ENCODE results near the gene CRACDL. TPM values are rescaled to one million over a fixed set of nuclear protein-coding genes. Genes with fewer than 3 reads are reported as not detected.

The CRACDL gene
- total RNA-seq, 2 experiments from 2014 or later: 0.36 to 1.5 TPM

- ATAC-seq (ENCODE audit: poor library complexity) (no peak), DNase-seq (peak in 4 of 14 experiments; percentile 45 to 49 (median 47))
- intact Hi-C loops (cut with DNase I, micrococcal nuclease): loop anchor here in 1 of 2 experiments (2.0 kb wide), 1 partner anchor 120 kb away; no protein-coding TSS in a partner anchor
- Mint-ChIP-seq H3K4me3 (peak overlapping the region; percentile 94), H3K4me1 (ENCODE audit: low read depth) (peaks cover 85% of the 10 kb centered on the region), H3K27ac (peak overlapping the region; percentile 96), H3K36me3 (ENCODE audit: low read depth) (peaks cover 18% of the 10 kb centered on the region), H3K9me3 (no peaks in the 10 kb centered on the region), H3K27me3 (no peaks in the 10 kb centered on the region)
- Histone ChIP-seq H3K36me3 (ENCODE audit: insufficient read depth, low read length) (no peaks in the 10 kb centered on the region), H3K27me3 (ENCODE audit: control insufficient read depth in 1 of 2, insufficient read depth in 2 of 2, low read length in 2 of 2) (no peaks in the 10 kb centered on the region), H3K4me3 (ENCODE audit: low read length) (no peak overlapping the region), H3K27ac (ENCODE audit: low read depth in 1 of 2, low read length in 2 of 2) (peak overlapping the region; percentile 61 to 64), H3K9me3 (ENCODE audit: control insufficient read depth in 1 of 2, insufficient read depth in 1 of 2, low read length in 2 of 2) (no peaks in the 10 kb centered on the region), H3K4me1 (ENCODE audit: insufficient read depth, low read length) (peaks cover 78% of the 10 kb centered on the region)
- CTCF ChIA-PET: interaction anchor here (0.9 to 2.7 kb wide), 4 partner anchors 10 to 119 kb away, joined by 3 to 7 read pairs (median 4); partner anchors contain the start of gene MGAT4A
- TF ChIP-seq, protein P1, sequence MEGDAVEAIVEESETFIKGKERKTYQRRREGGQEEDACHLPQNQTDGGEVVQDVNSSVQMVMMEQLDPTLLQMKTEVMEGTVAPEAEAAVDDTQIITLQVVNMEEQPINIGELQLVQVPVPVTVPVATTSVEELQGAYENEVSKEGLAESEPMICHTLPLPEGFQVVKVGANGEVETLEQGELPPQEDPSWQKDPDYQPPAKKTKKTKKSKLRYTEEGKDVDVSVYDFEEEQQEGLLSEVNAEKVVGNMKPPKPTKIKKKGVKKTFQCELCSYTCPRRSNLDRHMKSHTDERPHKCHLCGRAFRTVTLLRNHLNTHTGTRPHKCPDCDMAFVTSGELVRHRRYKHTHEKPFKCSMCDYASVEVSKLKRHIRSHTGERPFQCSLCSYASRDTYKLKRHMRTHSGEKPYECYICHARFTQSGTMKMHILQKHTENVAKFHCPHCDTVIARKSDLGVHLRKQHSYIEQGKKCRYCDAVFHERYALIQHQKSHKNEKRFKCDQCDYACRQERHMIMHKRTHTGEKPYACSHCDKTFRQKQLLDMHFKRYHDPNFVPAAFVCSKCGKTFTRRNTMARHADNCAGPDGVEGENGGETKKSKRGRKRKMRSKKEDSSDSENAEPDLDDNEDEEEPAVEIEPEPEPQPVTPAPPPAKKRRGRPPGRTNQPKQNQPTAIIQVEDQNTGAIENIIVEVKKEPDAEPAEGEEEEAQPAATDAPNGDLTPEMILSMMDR (IDR thresholded peaks at IDR 0.05): no peak
- POLR2A ChIA-PET: interaction anchor here (1.0 to 11.2 kb wide), 3 partner anchors 10 to 68 kb away, joined by 3 to 414 read pairs (median 9); partner anchors contain the start of gene MGAT4A
Measured at GRCh38 chr2:98768384-98769113, 167.5 kb downstream of the CRACDL start.

DNA sequence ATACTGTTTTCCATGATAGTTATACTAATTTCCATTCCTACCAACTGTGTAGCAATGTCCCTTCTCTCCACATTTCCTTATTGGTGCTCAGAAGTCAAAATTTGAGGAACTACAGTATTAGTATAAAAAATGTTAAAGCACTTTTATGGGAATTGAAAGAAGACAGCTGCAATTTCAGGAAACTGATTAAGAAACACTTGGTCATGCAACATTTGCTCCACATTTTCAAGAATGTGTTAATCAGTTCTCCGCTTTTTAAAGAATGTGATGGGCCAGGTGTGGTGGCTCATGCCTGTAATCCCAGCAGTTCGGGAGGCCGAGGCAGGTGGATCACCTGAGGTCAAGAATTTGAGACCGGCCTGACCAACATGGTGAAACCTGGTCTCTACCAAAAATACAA, 171.5 kb downstream of the CRACDL start:
- H3K27me3 Mint-ChIP-seq: no peaks in the 10 kb centered on the region
- ChIA-PET CTCF (no interaction called here), POLR2A (interaction anchor here (0.6 kb wide), 1 partner anchor 108 kb away, joined by 3 read pairs; no protein-coding TSS in a partner anchor)
- ATAC-seq (ENCODE audit: poor library complexity) (no peak), DNase-seq (no peak)
- H3K4me3 ChIP-seq (ENCODE audit: low read length): no peak overlapping the region
- no peak overlapping the region for H3K4me3 Mint-ChIP-seq
- no peaks in the 10 kb centered on the region for H3K27me3 ChIP-seq (ENCODE audit: control insufficient read depth in 1 of 2, insufficient read depth in 2 of 2, low read length in 2 of 2)
- H3K36me3 Mint-ChIP-seq (ENCODE audit: low read depth): peaks cover 6% of the 10 kb centered on the region
- peaks cover 74% of the 10 kb centered on the region for H3K4me1 ChIP-seq (ENCODE audit: insufficient read depth, low read length)
- peak overlapping the region; percentile 94 for H3K27ac Mint-ChIP-seq
- peaks cover 83% of the 10 kb centered on the region for H3K4me1 Mint-ChIP-seq (ENCODE audit: low read depth)
- TF ChIP-seq, protein P1 (IDR thresholded peaks at IDR 0.05): no peak
- H3K36me3 ChIP-seq (ENCODE audit: insufficient read depth, low read length): no peaks in the 10 kb centered on the region
- no peaks in the 10 kb centered on the region for H3K9me3 ChIP-seq (ENCODE audit: control insufficient read depth in 1 of 2, insufficient read depth in 1 of 2, low read length in 2 of 2)
- intact Hi-C loops (cut with DNase I, micrococcal nuclease): no loop called here
- no peaks in the 10 kb centered on the region for H3K9me3 Mint-ChIP-seq
- H3K27ac ChIP-seq (ENCODE audit: low read depth in 1 of 2, low read length in 2 of 2): no peak overlapping the region

- no peaks in the 10 kb centered on the region for H3K27me3 ChIP-seq (ENCODE audit: control insufficient read depth in 1 of 2, insufficient read depth in 2 of 2, low read length in 2 of 2)
- H3K4me3 Mint-ChIP-seq: no peak overlapping the region
- H3K27ac ChIP-seq (ENCODE audit: low read depth in 1 of 2, low read length in 2 of 2): no peak overlapping the region
- ATAC-seq (ENCODE audit: poor library complexity) (no peak), DNase-seq (no peak)
- H3K4me1 Mint-ChIP-seq (ENCODE audit: low read depth): peaks cover 82% of the 10 kb centered on the region
- TF ChIP-seq, protein P1 (IDR thresholded peaks at IDR 0.05): no peak
- peak overlapping the region; percentile 94 for H3K27ac Mint-ChIP-seq
- POLR2A ChIA-PET: no interaction called here
- H3K4me1 ChIP-seq (ENCODE audit: insufficient read depth, low read length): peaks cover 71% of the 10 kb centered on the region
- CTCF ChIA-PET: interaction anchor here (1.1 kb wide), 1 partner anchor 114 kb away, joined by 3 read pairs; no protein-coding TSS in a partner anchor
- H3K4me3 ChIP-seq (ENCODE audit: low read length): no peak overlapping the region
- peaks cover 6% of the 10 kb centered on the region for H3K36me3 Mint-ChIP-seq (ENCODE audit: low read depth)
- no peaks in the 10 kb centered on the region for H3K36me3 ChIP-seq (ENCODE audit: insufficient read depth, low read length)
- no peaks in the 10 kb centered on the region for H3K9me3 ChIP-seq (ENCODE audit: control insufficient read depth in 1 of 2, insufficient read depth in 1 of 2, low read length in 2 of 2)
- no peaks in the 10 kb centered on the region for H3K9me3 Mint-ChIP-seq
- no peaks in the 10 kb centered on the region for H3K27me3 Mint-ChIP-seq
- intact Hi-C loops (cut with DNase I, micrococcal nuclease): no loop called here
Measured at GRCh38 chr2:98763209-98763951, 172.6 kb downstream of the CRACDL start.

Data from CD4-positive, alpha-beta T cell (primary cell).